HG03575 (cell line): ENCODE measurements around the gene CES5A.
"Not testable (repeated sequence)": the region's sequence is repeated elsewhere in the genome, so short reads cannot be mapped to it uniquely, and the experiment has no call there.

Source experiments
- ATAC-seq: cut with Tn5 transposase; IDR thresholded peaks from one replicate; pipeline ENCODE4 v1.9.1; 2021; ENCODE audit not compliant: unreplicated experiment, insufficient number of reproducible peaks, low FRiP score; ENCODE audit errors: extremely low read depth

The CES5A gene

GRCh38 chr16:55892821-55893220, 17.6 kb upstream of the CES5A start:
- ATAC-seq = no peak

- ATAC-seq = no peak
These were observed 14.3 kb upstream of the CES5A start for GRCh38 chr16:55889518-55889917.

GRCh38 chr16:55888546-55888945, 13.4 kb upstream of the CES5A start:
- no peak for ATAC-seq

- no peak for ATAC-seq
These were observed 1.7 kb upstream of the CES5A start for GRCh38 chr16:55876854-55877253.

GRCh38 chr16:55873122-55873521, 2.1 kb downstream of the CES5A start:
- no peak for ATAC-seq

GRCh38 chr16:55872130-55872529, 3.0 kb downstream of the CES5A start:
- no peak for ATAC-seq

- ATAC-seq = no peak
These were observed 3.6 kb downstream of the CES5A start for GRCh38 chr16:55871411-55872038.

- no peak for ATAC-seq
These were observed 6.2 kb downstream of the CES5A start for GRCh38 chr16:55868980-55869379.

GRCh38 chr16:55868137-55868536, 7.0 kb downstream of the CES5A start:
- ATAC-seq = no peak

GRCh38 chr16:55861288-55861687, 13.9 kb downstream of the CES5A start:
- no peak for ATAC-seq

GRCh38 chr16:55857650-55858049, 17.5 kb downstream of the CES5A start:
- ATAC-seq = not testable (repeated sequence)

- ATAC-seq = no peak
These were observed 18.2 kb downstream of the CES5A start for GRCh38 chr16:55856950-55857349.

GRCh38 chr16:55853114-55853513, 22.1 kb downstream of the CES5A start:
- no peak for ATAC-seq

GRCh38 chr16:55849536-55849935, 25.6 kb downstream of the CES5A start:
- ATAC-seq = no peak

GRCh38 chr16:55846598-55847346, 28.4 kb downstream of the CES5A start:
- ATAC-seq = no peak

GRCh38 chr16:55843105-55843395, 32.1 kb downstream of the CES5A start:
- no peak for ATAC-seq

- no peak for ATAC-seq
These were observed 32.6 kb downstream of the CES5A start for GRCh38 chr16:55842369-55843104.

GRCh38 chr16:55839115-55839514, 36.1 kb downstream of the CES5A start:
- ATAC-seq = no peak

- ATAC-seq = no peak
These were observed 39.0 kb downstream of the CES5A start for GRCh38 chr16:55836158-55836611.

GRCh38 chr16:55835581-55835980, 39.6 kb downstream of the CES5A start:
- no peak for ATAC-seq
